SIG-M5 (cell line): ENCODE results near the gene TGFB3.

Experiments used
- DNase-seq: peaks from one replicate; lab custom pipeline; 2025; lab: John Stamatoyannopoulos, UW

Gene TGFB3

DNA sequence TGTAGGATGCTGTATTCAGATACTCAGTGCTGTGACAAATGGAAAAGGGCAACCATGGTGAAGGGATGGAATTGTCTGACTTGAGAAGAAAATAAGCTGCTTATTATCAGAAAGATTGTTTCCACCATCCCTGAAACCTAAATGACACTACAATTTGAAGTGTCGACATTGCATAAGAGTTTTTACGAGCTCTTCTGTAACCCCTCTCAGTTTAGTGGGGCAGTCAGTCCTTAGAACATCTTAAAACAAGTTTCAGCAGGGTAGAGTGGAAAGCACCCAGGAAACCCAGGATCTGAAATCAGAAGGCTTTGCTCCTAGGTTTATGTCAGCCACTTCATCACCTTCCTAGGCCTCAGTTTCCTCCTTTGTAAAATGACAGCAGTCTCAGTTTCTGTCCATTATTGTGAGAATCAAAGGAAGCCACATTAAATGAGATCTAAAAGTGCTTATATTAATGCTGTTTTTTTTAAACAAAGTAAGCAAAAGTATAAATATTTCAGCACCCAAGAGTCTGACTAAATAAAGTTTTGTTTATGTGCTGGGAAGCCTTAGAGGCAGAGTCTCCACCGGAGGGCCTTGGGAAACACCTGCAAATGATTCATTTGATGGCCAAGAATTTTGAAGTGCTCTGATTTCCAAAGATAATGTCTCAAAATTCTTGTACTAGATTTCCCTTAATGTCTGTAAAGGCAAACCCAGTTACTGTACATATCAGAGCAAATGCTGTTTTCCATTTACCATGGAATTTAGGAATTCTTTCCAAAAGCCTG lies 5.6 kb upstream of the TGFB3 start:
- no peak for DNase-seq

- DNase-seq: no peak
These were observed 4.6 kb upstream of the TGFB3 start for GRCh38 chr14:75986439-75986765.

DNA sequence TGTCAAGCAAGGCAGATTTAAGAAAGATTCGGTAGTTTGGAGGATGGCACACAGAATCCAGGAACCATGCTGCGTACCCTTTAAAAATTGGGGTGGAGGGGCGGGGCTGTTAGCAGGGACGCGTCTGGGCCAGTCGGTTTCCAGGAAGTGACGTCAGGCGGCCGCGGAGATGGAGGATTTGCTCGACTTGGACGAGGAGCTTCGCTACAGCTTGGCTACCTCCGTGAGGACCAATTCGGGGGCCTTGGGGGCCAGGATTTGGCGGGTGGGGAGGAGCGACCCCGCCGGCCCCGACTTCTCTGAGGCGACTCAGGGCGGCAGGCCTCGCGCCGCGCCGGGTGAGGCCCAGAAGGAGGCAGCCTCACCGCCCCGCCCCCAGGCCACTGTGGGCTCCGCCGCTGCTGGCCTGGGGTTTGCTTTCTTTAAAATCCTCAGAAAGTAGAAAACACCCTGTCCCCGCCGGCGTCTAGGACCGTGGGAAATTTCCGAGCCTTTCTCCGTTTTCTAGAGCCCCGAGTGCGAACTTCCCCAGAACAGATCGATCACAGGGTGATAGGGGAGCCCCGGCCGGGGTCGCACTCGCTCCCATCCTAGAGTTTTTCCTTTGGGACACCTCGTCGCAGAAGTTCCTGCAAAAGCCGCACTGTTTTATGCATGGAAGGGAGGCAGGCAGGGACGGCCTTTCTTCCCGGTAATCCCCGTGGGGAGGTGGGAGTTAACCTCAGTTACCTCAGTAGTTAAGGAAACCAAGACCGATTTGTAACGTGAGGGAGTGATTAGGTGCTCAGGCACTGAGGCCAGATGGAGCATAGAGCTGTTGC lies 4.0 kb upstream of the TGFB3 start, which contains the start of gene IFT43:
IFT43 (plus strand) TSS at position 146 of the 821 bp plus-strand sequence; CDS start at position 170, 24 bp downstream.
- peak; percentile 15 for DNase-seq

DNA sequence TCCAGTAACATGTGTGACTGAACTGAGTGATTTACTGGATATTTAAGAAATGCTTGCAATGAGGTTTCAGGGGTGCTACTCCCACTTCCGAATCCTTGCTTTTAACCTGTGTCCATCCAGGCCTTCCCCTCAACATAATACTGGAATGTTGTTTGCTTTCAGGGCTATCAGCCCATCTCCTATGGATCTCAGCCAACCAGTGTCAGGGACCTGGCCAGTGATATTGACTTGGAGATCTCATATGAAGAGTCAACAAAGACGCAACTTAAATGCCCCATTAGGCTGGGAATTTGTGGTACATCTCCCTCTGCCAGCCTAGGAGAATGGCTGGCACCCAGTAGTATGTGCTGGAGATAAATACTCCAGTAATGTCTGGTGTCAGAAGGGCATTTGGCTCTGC lies 2.9 kb upstream of the TGFB3 start:
- DNase-seq: no peak

GRCh38 chr14:75983019-75983358 lies 1.2 kb upstream of the TGFB3 start:
- no peak for DNase-seq

DNA sequence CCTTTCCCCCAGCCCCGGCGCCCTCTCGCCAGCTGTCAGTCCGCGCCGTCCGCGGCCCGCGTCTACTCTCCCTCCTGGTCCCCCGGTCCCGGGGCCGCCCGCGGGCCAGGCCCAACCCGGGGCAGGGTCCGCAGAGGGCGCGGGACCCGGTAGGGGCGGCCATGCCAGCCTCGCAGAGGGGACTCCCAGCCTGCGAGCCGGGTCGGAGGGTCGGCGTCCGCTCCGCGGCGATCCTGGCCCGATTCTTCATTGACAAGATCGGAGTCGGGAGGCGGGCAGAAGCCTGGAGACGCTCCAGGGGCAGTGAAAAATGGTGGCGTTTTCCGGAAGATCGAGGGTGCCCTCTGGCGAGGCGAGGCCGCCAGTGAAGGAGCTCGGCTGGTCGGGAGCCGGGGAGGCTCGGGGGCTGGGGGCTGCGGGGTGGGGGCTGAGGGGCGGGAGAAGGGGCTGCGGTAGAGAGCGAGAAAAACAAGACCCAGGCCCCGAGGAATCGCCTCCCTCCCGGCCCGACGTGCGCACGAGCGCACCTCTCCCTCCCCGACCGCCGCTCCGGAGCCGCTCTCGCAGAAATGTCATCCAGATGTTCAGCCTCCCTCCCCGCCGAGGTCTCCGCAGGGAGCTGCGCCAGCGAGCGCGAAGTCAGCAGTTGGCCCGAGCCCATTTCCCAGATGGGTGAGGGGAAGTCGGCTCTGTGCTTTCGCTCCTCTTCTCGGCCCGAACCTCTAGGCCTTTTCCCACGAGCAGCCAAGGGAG lies 647 bp upstream of the TGFB3 start:
- no peak for DNase-seq

GRCh38 chr14:75980856-75981255 lies 939 bp downstream of the TGFB3 start:
- no peak for DNase-seq

DNA sequence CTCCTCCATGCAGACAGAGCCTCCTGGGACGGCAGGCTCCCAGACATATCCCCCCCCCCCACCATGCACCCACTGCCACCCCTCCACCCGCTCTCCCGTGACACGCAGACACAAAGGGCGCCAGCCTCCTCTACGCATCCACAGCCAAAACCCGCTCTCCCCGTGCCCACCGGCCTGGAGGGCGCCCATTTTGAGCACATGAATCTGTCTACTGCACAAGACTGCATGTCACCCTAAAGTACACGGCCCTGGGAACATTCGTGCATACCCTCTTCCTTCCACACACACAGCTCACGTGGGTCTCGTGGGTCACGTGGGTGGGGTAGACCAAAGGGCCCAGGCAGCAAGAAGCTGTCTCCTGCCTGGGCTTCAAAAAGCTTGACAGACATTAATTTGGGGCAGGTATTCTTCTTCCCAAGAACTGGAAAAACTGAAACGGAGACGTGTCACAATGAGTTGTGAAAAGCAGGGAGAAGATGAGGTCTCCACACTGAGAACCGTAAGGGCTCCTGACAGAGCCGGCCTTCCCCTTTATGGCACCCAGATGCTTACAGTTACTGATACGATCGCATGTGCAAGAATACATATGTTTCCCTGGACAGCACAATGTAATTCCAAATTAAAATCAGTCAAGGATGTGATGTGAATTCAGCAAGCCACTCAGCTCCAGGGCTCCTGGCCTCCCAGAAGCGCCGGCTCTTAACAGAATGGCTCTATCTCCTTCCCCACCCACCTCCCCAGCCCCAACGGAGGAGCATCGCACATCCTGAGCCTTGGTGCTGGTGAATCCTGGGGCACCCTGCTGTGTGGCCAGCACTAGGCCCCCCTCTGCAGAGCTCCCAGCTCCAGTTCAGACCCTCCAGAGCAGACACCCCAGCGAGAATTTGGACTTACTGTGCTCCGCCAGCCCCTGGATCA lies 1.9 kb downstream of the TGFB3 start:
- DNase-seq: no peak

- no peak for DNase-seq
These were observed 2.7 kb downstream of the TGFB3 start for GRCh38 chr14:75979071-75979571.

DNA sequence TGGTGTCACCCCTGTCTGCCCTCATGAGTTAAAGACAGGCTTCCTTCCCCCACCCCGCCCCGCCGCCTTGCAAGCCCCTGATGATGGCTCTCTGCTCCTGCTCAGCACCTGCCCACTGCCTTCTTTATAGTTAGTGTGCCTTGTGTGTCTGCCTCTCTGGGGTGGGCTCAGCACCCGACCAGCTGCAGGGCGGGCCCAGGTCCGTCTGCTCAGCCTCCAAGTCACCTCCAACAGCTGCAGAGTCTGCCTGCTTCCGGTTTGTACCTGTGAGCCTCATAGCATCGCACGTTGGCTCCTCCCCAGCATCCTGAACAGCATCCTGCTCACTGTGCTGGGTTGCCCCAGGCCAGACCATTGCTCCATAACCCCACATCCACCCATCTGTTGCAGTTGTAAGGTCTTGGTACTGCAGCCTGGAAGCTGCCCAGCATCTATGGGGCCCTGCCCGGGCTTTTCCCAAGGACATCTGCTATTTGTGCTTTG lies 3.5 kb downstream of the TGFB3 start:
- no peak for DNase-seq

GRCh38 chr14:75977582-75977943 lies 4.2 kb downstream of the TGFB3 start:
- DNase-seq: no peak

- no peak for DNase-seq
These were observed 4.8 kb downstream of the TGFB3 start for GRCh38 chr14:75976826-75977581.

- DNase-seq: no peak
These were observed 8.9 kb downstream of the TGFB3 start for GRCh38 chr14:75972801-75973421.

DNA sequence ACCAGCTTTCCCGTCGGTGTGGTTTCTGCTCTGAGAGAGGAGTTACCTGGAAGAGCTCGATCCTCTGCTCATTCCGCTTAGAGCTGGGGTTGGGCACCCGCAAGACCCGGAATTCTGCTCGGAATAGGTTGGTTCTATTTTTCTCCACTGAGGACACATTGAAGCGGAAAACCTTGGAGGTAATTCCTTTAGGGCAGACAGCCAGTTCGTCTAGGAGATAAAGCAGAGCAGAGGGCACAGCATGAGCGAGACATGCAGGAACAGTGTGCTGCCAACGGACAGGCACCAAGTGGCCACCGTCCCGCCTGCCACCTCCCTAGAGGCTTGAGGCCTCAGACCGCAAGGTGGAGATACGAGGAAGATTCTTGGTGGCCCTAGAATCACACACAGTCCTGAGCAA lies 10.3 kb downstream of the TGFB3 start:
- no peak for DNase-seq

GRCh38 chr14:75970989-75971388 lies 10.8 kb downstream of the TGFB3 start:
- DNase-seq: no peak

DNA sequence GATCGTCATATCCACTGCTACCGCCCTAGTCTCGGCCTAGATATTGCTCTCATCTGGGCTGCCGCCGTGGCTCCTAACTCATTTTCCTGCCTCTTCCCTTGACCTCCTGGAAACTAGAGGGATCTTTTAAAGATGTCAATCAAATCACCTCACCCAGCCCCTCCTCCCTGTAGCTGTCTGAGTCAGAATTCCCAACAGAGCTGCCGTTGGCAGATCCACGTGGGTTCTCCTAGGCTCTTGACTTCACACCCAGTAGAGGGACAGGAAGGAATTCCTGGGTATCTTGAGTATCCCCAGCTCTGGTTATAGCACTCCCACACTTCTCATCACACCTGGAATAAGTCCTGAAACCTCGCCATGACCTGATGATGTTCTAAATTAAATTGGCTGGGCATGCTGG lies 11.9 kb downstream of the TGFB3 start:
- DNase-seq: no peak

DNA sequence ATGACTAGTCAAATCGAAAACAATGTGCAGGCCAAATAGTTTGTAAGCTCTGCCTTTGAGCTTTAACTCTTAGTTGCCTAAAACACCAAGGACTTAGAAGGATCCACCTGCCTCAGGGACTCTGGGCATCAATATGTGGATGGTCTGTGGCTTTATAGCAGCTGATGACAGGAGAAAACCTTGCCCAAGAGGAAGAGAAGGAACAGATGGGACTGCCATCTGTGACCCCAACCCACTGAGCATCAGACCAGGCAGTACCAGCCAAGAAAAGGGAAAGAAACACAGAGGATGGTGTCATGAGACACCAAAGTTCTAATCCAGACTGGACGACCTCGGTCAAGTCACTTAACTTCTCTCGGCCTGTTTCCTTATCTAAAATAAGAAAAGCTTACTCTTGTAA lies 12.7 kb downstream of the TGFB3 start:
- no peak for DNase-seq

DNA sequence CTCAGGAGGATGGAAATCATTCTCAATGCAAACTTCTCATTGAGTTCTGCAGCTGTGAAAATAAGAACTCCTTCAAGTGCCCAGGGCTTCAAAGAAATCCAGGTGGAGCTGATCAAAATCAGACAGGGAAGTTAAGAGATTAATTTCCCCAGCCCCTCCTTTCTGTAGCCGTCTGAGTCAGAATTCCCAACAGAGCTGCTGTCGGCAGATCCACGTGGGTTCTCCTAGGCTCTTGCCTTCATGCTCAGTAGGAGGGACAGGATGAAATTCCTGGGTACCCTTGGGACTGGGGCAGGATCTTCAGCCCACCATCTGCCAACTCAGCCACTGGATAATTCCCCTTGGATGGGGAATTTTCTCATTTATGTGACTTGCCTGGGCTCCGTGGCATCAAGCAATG lies 13.3 kb downstream of the TGFB3 start:
- DNase-seq: no peak

DNA sequence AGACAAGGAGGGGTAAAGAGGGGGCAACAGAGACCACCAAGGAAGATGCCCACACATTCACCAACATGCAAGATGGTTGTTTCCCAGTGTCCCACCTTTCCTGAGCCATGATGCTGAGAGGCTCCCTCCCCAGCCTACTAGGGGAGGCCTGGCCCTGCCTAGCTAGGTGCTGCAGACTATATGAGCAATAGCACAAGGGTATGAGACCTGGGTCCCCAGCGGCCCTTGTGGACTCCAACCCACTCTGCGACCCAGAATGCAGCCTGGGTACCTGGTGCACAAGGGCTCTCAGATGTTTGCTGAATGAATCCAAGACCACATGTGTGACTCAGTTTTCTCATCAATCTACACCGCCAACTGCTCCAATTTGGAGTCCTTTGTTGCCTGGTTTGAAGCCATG lies 13.9 kb downstream of the TGFB3 start:
- DNase-seq: no peak

DNA sequence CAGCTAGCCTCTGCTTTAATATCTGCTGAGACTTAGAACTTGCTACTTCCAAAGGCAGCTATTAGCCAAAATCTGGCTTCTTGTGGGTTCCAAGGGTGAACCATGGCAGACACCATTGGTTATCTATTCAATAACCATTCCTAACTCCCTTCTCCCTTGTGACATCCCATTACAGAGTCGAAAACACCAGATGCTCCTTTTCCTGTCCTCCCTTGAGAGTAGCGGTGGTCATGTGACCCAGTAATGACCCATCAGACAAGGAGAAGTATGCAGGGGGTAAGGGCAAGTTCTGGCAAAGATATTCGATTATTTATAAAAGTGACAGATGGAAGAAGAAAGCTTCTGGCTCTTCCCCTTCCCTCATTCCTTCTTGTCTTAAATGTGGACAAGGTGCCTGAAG lies 20.1 kb downstream of the TGFB3 start:
- no peak for DNase-seq
